Measurements from ENCODE around the gene TMC1.
A peak's percentile ranks its signal among the peaks of the same experiment; 100 is the strongest.
"Not testable (repeated sequence)": the region's sequence is repeated elsewhere in the genome, so short reads cannot be mapped to it uniquely, and the experiment has no call there.

Gene TMC1

GRCh38 chr9:72857624-72857996 lies 336.2 kb downstream of the TMC1 start:
- Histone ChIP-seq H3K9me3 (ENCODE audit: insufficient read depth, low read depth, low read length) (no peaks in the 10 kb centered on the region), H3K4me2 (ENCODE audit: low read depth, low read length, poor library complexity, severe bottlenecking) (no peak overlapping the region), H4K20me1 (ENCODE audit: insufficient read depth, low read length, poor library complexity, severe bottlenecking) (no peaks in the 10 kb centered on the region), H3K79me2 (ENCODE audit: insufficient read depth, low read length) (no peaks in the 10 kb centered on the region), H3F3A (ENCODE audit: low read depth) (no peaks in the 10 kb centered on the region), H3K9ac (ENCODE audit: low read depth, low read length, poor library complexity, severe bottlenecking) (no peak overlapping the region), H3K36me3 (ENCODE audit: insufficient read depth, low read length) (no peaks in the 10 kb centered on the region), H3K9me2 (replicated peaks; ENCODE audit: low read depth, low read length) (no peaks in the 10 kb centered on the region), H3K4me1 (ENCODE audit: insufficient read depth, low read length, poor library complexity, severe bottlenecking) (no peaks in the 10 kb centered on the region), H3K4me3 (ENCODE audit: low read length, poor library complexity, severe bottlenecking) (no peak overlapping the region), H2AFZ (ENCODE audit: low read length) (peak overlapping the region; percentile 44), H3K27me3 (ENCODE audit: insufficient read depth, low read length, poor library complexity, severe bottlenecking) (no peaks in the 10 kb centered on the region)
- TF ChIP-seq CTCF (conservative IDR thresholded peaks at IDR 0.05; ENCODE audit: low read length) (no peak), EZH2phosphoT487 (IDR thresholded peaks at IDR 0.05; ENCODE audit: borderline replicate concordance) (no peak)

GRCh38 chr9:72858089-72858912 lies 336.9 kb downstream of the TMC1 start:
- Histone ChIP-seq H3K9me3 (ENCODE audit: insufficient read depth, low read depth, low read length) (no peaks in the 10 kb centered on the region), H3K4me3 (ENCODE audit: low read length, poor library complexity, severe bottlenecking) (no peak overlapping the region), H2AFZ (ENCODE audit: low read length) (peak overlapping the region; percentile 44)

GRCh38 chr9:72862788-72863187 lies 341.4 kb downstream of the TMC1 start:
- not testable (repeated sequence) for H3K9ac ChIP-seq (ENCODE audit: low read depth, low read length, poor library complexity, severe bottlenecking); H3K4me1 ChIP-seq (ENCODE audit: insufficient read depth, low read length, poor library complexity, severe bottlenecking); H3K4me2 ChIP-seq (ENCODE audit: low read depth, low read length, poor library complexity, severe bottlenecking); H3K79me2 ChIP-seq (ENCODE audit: insufficient read depth, low read length); H3K4me3 ChIP-seq (ENCODE audit: low read length, poor library complexity, severe bottlenecking); H2AFZ ChIP-seq (ENCODE audit: low read length); H3K9me3 ChIP-seq (ENCODE audit: insufficient read depth, low read depth, low read length); H3K36me3 ChIP-seq (ENCODE audit: insufficient read depth, low read length); H4K20me1 ChIP-seq (ENCODE audit: insufficient read depth, low read length, poor library complexity, severe bottlenecking); H3K9me2 ChIP-seq (replicated peaks; ENCODE audit: low read depth, low read length); H3K27me3 ChIP-seq (ENCODE audit: insufficient read depth, low read length, poor library complexity, severe bottlenecking); H3F3A ChIP-seq (ENCODE audit: low read depth)

More at GRCh38 chr9:72858089-72858912, 336.9 kb downstream of the TMC1 start:
- Histone ChIP-seq H3K4me1 (ENCODE audit: insufficient read depth, low read length, poor library complexity, severe bottlenecking) (no peaks in the 10 kb centered on the region), H3K27me3 (ENCODE audit: insufficient read depth, low read length, poor library complexity, severe bottlenecking) (no peaks in the 10 kb centered on the region), H4K20me1 (ENCODE audit: insufficient read depth, low read length, poor library complexity, severe bottlenecking) (no peaks in the 10 kb centered on the region), H3K9me2 (replicated peaks; ENCODE audit: low read depth, low read length) (no peaks in the 10 kb centered on the region), H3K79me2 (ENCODE audit: insufficient read depth, low read length) (no peaks in the 10 kb centered on the region), H3K36me3 (ENCODE audit: insufficient read depth, low read length) (no peaks in the 10 kb centered on the region), H3K4me2 (ENCODE audit: low read depth, low read length, poor library complexity, severe bottlenecking) (no peak overlapping the region), H3K9ac (ENCODE audit: low read depth, low read length, poor library complexity, severe bottlenecking) (no peak overlapping the region), H3F3A (ENCODE audit: low read depth) (no peaks in the 10 kb centered on the region)
- TF ChIP-seq EZH2phosphoT487 (IDR thresholded peaks at IDR 0.05; ENCODE audit: borderline replicate concordance) (no peak), CTCF (conservative IDR thresholded peaks at IDR 0.05; ENCODE audit: low read length) (no peak)
